HG02610 (cell line): Measurements from ENCODE around the gene RALGPS2.

ENCODE experiments used
- ATAC-seq: cut with Tn5 transposase; IDR thresholded peaks from one replicate; pipeline ENCODE4 v1.9.1; 2021; ENCODE audit warnings: mild to moderate bottlenecking, moderate library complexity; ENCODE audit not compliant: unreplicated experiment

Gene RALGPS2

DNA sequence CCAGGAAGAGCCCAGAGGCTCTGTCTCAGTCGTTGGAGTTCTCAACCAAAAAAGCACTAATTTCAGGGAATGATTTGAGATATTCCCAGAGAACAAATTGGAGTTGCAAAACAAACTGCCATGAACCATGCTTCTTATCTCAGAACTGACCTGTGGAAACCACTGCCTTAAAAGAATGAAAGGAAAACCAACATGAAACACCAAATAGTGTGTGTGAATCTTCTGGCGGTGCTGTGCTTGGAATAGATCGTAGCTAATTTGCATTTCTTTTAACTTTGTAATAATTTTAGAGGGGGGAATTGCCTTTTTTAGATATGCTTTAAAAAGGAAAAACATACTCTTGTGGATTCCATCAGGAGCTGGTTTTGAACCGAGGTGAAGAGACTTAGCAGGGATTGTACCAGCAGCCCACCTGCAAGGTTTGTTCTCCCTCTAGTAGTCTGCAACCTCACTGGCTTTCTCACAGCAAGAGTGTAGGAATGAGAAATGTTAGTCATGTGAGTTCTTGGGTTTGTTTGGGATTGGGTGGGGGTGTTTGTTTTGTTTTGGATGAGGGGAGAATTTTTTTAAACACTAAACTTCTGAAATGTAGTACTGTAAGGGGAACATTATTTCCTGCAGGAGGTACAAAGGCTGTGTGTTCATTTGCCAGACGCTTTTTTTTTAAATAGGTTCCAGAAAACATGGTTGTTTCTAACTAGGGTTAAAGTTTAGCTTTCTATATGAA lies 191.6 kb downstream of the RALGPS2 start:
- no peak for ATAC-seq

DNA sequence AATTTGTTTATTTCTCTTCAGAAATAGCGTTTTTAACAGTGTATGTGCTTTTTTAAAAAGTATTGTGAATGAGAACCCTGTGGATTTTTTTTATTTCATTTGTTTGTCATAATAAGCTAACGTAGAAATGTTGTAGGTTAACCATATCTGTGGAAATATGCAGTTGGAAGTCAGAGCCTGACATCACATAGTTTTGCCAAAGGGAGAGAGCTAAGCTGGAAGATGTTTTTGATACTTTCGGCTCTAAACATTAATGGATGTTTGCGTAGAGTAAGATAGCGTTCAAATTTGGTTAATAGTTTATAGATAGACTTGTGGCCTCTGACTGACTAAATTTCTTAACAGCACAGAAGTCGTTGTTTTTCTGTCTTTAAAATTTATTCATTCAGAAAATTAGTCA lies 193.3 kb downstream of the RALGPS2 start:
- ATAC-seq, result no peak

DNA sequence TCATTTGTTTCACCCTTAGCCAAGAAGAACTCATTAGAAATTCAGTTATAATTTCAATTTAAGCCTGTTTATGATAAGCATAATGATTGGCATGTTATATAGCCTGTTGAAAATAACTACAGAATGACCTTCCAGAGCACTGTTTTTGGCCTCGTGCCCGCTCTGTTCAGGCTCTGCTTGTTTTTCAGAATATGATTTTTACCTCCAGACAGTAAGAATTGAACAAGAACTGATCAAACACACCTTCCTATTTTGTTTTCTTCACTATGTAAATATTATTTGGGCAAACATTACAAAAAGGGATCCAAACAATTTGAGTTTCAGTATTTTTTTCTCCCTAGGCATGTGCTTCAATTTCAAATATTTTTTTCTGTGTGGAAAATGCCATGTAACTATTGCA lies 193.9 kb downstream of the RALGPS2 start:
- ATAC-seq, result no peak

DNA sequence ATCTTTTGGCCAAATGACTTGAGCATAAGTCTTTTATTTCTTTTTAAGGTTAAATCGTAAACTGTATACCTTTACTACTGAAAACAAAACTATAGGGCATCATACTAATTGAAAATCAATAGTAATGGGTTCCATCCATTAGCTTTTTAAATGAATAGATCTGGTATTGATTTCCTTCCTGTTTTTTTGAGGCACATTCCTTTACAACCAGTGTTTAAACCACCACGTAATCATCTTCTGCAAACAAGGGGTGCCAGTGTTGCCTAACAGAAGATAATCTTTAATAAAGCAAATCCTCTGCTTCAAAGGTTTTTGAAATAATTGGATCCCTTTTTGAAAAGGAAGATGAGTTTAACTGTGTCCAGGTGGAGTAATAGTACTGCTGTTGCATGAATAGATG lies 194.5 kb downstream of the RALGPS2 start:
- ATAC-seq, result no peak

DNA sequence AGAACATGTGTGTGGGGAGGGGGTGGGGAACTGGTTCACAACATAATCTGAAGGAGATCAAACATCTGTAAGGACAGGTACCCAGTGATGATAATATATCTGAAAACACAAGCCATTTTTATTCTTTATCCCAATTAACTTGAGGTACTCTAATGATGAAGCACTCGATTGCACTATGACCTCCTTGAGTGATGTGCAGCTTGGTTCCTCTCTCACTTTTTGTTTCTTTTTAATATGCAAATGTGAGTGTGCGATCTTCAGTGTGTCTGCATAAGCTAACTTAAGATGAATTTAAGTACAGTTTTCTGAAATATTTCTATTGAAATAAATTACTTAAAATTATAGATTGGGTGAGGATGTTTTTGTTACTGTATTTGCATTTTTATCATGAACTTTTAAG lies 196.5 kb downstream of the RALGPS2 start:
- no peak for ATAC-seq

DNA sequence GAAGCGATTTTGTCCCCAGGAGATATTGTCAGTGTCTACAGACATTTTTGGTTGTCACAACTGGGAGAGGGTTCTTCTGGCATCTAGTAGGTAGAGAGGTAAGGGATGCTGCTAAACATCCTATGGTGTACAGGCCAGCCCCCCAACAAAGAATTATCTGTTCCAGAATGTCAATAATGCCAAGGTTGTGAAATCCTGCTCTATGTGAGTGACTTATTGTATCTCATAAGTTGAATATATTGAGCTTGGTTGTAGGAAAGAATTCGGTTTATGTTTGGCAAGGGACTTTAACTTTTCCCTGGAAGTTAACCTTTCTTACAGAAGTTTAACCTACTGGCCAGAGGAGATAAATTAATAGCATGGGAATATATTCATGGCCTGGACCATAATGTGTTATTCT lies 198.5 kb downstream of the RALGPS2 start:
- no peak for ATAC-seq

DNA sequence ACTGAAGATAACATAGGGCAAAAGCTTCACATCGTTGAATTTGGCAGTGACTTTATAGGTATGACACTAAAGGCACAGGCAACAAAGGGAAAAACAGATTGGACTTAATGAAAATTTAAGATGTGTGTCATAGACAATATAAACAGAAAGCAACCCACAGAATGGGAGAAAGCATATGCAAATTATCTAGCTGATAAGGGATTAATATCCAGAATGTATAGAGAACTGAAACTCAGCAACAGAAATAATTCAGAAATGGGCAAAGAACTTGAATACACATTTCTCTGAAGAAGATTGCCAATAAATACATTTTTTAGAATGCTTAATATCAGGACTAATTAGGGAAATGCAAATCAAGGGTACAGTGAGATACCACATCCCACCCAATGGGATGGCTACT lies 201.0 kb downstream of the RALGPS2 start:
- ATAC-seq, result no peak

DNA sequence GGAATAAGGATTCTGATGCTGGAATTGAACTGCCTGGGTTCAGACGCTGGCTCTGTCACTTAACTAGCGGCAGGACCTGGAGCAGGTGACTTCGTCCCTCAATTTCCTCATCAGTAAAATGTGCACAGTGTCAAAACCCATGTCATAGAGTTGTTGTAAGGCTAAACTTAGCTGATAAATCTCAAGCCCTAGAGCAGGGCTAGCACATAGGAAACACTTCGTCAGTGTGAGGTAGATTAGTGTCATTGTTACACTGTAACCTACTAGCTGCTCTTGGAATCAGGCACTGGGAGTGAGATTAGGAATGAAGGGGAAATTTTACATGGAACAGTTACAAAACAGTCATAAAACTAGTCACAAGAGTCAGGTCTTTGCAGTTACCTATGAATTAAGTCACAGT lies 202.0 kb downstream of the RALGPS2 start:
- ATAC-seq, result no peak

DNA sequence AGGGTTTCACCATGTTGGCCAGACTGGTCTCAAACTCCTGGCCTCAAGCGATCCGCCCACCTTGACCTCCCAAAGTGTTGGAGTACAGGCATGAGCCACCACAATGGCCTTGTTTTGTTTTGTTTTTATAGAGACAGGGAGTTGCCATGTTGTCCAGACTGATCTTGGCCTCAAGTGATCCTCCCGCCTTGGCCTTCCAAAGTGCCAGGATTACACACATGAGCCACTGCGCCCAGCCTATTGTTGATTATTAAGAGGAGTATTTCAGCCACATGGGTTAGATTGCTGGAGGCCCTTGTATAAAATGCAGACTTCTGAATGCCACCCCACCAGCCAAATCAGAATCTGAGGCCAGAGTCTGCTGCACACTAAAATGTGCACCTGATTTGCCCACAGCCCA lies 203.0 kb downstream of the RALGPS2 start:
- no peak for ATAC-seq

DNA sequence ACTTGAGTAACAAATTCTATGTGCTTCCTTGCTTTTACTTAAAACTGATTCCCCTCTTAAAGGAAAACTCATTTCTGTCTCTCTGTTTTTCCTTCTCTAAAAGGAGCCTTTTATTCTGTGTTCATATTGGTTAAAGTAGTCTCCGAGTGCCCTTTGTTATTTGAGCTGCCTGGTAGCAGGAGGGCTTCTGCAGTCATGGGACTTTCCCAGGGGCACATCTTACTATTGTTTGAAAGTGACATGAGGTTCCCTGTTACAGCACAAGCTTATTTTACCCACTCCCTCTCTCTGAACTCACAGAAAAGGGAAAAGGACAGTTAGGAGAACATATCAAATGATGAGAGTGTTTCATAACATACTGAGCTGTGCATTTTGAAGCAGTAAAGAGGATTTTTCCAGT lies 203.9 kb downstream of the RALGPS2 start:
- no peak for ATAC-seq

DNA sequence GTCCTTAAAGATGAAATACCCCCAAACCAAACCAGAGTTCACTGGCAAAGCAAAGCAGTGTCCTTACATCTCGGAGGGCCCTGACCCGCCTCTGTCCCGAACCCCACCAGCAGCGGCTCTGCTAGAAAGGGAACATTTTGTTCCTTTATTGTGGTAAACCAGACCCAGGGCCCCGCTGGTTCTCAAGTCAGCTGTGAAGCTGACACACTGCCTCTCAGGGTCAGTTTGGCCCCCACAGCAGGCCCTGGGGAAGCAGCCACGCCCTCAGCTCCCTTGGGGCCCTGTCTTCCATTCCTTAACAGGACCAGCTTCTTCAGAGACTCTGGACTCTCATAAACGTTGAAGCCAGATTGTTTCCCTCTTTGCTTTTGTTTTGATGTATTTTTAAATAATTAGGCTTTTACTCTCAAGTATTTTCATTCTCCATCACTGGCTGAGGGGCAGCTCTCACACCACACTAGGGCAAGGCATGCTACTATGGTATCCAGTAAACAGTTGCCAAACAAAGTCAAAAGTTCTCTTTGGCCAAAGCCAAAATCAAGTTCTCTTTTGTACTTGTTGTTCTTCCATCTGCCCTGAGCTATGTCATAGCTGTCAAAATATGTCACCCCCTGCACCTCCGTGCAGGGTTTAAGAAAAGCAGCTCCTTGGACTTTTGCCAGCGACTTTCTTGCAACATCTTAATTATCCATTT lies 207.0 kb downstream of the RALGPS2 start:
- ATAC-seq, result no peak

DNA sequence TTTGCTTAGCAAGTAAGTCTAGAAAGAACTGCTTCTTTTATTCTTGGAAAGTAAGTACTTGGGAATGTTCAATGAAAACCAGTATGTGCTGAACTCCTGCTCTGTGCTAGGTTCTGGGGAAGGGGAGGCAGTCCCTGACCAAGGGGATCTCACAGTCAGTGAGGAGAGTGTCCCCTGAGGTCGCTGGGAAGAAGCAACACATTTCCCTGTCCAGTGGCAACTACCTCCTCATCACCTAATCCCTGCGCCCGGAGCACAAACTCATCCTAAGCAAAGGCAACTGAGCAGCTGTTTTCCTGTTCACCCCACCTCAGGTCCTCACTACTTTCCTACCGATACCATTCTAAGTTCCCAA lies 207.5 kb downstream of the RALGPS2 start:
- no peak for ATAC-seq

DNA sequence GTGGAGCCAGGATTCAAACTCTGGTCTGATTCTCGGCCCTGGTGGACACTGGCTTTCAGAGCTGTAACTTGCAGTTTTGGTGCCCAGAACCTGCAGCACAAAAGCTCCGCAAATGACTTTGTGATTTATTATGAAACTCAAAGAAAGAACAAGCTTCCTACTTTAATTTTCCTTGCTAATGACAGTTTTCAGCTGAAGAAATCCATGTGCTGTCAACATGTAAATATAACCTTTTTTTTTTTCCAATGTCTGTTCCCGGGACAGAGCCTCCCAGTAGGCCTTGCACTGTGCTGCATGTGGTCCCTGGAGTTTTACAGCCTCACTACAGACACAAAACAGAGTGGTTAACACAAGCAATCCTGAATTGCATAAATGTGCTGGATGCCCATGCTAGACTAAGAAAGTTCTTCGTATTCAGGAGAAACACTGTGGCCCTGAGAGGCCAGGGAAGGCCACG lies 208.1 kb downstream of the RALGPS2 start:
- ATAC-seq, result no peak

DNA sequence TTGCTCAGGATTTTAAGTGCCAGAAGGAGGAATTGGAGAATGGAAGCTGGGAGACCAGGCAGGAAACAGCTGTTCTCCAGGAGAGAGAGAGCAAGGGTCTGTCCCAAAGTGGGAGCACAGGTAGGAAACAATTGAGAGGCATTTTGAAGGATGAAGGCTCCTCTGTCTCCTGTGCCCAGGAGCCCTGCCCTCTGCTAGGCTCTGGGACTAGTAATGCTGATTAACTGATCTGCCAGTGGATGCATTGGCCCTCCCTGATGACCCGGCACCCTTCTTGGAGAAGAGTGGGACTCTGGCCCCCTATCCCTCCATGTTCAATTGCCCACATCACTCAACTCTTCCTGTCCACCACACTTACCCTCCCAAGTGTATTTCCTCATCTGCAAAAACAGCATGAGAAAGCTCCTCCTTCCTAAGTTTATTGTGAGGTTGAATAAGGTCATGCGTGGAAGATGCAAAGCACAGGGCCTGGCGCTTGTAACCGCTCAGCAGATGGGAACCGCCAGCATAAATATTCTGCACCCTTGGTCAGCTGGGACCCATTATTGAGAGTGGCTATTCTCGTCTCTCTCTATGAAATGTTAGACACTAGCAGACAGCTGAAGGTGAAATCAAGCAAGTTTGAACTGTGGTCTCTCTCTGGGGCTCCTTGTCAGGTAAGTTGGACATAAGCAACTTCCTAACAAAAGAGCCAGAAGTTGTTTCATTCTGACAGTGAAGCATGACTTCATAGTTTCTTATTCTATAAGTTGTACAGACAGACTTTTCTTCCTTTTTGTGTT lies 208.9 kb downstream of the RALGPS2 start:
- ATAC-seq, result no peak

DNA sequence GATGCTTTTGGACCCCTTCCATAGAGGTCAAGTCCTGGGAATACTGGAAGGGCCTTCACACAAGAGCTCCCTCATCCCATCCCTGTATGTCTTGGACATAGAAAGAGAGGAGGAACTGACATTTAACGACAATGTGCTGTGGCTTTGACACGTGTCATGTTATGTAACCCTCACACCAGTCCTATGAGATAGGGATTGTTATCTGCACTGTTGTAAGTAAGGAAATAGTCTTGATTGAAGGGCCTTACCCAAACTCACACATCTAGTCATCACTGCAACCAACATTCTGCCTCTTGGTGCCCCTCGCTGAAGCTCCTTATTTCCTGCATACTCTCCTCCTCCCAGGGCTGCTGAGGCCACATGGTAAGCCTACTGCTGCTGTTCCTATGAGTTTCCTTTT lies 209.5 kb downstream of the RALGPS2 start:
- ATAC-seq, result no peak

DNA sequence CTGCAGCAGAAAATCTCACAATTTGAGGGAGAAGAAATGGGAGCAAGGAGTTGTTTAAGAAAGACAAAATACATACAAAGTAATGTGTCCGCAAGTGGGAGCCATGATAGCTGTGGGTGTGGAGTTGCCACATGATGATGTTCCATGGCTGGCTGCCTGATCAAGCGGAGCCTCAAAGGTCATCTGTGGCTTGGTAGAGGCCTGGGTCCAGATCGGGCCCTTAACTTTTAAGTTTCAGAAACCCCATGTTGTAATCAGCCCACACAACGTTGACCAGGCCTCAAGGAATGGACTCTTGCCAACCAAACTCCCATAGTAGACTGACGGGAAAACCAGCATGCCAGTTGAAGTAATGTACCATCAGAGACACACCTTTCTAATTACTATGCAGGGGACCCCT lies 210.6 kb downstream of the RALGPS2 start:
- no peak for ATAC-seq

DNA sequence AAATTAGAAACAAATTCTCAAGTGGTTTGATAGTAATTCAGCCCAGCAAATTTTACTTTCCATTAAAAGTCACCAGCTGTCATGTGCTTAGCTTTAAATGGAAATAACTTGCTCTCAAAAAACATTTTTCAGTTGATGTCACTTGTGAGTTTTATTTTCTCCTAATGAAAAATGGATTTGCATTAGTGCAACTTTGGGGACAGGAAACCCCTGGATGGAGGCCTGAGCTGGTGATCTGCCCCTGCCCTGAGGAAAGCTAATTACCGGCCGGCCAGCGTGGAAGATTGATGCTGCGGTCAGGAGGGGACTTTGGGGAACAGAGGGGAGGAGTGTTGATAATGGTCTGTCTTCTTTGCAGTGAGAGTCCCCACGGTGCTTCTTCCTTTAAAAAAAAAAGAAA lies 212.7 kb downstream of the RALGPS2 start:
- ATAC-seq, result no peak

DNA sequence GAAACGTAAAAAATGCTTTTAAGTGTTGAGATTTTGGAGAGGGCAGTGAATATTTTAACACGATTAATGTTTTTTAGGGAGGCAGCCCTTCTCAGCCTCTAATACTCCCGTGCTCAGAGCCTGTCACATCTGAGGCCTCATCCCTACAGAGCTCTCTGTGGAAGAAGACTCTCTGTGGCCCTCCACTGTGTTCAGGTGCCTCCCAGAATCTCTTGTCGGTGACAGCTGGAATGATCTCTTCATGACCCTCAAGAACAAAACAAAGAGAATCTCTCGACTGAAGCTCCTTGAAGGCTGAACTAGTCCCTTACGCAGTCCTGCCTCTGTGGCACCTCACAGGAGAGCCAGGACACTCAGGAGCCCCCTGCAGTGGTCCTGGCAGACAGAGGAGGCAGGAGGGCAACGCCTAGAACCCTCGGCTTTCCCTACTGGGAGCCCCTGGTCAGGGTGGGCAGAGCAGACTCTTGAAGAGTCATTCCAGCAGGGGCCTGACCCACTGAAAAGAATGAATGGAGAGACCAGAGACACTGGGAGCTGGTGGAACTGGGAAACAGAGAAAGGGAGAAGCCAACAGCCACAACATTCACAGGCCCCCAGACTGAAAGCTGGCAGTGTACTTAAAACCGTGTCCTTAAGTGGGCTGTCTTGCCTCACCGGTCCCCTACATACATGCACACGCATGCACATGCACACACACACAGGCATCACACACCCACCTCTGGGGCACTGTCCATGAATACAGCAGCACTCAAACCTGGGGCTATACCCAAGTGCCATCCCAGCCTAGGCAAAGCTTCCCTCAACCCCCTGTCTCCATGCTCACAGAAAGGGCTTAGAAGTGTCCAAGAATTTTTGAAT lies 213.3 kb downstream of the RALGPS2 start:
- ATAC-seq, result no peak

DNA sequence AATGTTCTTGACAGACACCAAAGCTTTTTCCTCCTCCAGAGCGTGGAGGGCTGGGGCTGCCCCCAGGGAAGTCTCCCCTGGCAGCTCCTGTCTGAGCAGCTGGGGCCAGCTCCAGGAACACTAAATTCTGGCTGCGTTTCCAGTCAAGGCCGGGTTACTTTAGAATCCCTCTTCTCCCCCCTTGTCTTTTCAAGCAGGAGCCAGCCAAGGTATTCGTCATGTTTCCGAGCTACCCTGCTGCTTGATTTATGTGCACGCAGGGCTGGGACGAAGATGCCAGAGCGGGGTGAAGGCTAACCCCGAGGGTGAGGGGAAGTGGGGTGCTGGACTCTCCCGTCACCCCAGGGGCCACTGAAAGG lies 213.9 kb downstream of the RALGPS2 start:
- ATAC-seq, result no peak

DNA sequence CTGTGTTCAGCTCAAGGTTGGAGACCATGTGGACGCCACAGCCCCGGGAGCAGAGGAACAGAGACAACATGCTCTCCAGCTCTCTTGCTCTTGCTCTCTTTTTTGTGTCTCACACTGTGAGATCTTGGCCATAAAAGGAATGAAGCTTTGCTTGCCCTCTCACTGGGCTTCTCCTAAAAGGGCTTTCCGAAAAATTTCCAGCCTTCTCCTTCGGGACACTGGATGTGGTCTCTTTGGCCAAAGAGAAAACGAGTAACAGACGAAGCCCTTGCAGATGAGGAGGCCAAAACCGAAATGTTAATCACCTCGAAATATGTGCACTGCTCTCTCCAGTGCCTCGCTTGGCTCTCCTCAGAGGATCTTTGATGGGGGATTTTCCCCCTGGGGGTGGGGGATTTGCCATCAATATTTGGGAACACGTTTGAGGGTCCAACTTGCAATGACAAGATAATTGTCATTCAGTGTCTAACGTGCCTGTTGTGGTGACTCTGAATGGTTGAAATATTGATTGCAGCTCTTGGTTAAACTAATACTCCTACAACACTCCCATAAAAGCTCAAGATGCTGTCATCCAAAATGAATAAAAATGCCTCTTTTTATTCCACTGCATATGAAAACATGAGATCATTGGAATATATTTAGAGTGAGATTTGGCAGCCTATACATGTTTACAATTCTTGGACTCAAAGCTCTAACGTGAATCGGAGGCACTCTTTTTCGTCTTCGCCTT lies 214.5 kb downstream of the RALGPS2 start:
- ATAC-seq, result no peak
